ENCODE measurements around the gene IL17B. TPM values are rescaled to one million over a fixed set of nuclear protein-coding genes. Genes with fewer than 3 reads are reported as not detected.
A peak's percentile ranks its signal among the peaks of the same experiment; 100 is the strongest.

Gene IL17B
- total and polyA plus RNA-seq, 2 of the 13 experiments (the other 11 are each of a cell fraction or from before 2014, with no cell fraction given) = 0.29 to 2.6 TPM

GRCh38 chr5:149345147-149345891 is 33.8 kb downstream of the IL17B start, which contains the start of gene GRPEL2 (continued):
- TF ChIP-seq ZBTB10 (CRISPR knock-in tag; IDR thresholded peaks at IDR 0.05; ENCODE audit: borderline replicate concordance) (no peak), SETDB1 (CRISPR knock-in tag; IDR thresholded peaks at IDR 0.05; ENCODE audit: borderline replicate concordance) (no peak), TAF15 (IDR thresholded peaks at IDR 0.05; ENCODE audit: low read depth, low read length, poor library complexity, severe bottlenecking) (no peak), ZNF350 (CRISPR knock-in tag; IDR thresholded peaks at IDR 0.05; ENCODE audit: borderline replicate concordance, low read depth) (peak; percentile 95), WIZ (CRISPR knock-in tag; IDR thresholded peaks at IDR 0.05) (no peak), ZNF367 (CRISPR knock-in tag; IDR thresholded peaks at IDR 0.05; ENCODE audit: borderline replicate concordance) (no peak), FOXK1 (CRISPR knock-in tag; IDR thresholded peaks at IDR 0.05; ENCODE audit: borderline replicate concordance, low read depth) (peak; percentile 79), TOE1 (CRISPR knock-in tag; IDR thresholded peaks at IDR 0.05) (no peak), PLSCR1 (CRISPR knock-in tag; IDR thresholded peaks at IDR 0.05; ENCODE audit: borderline replicate concordance) (no peak), MLXIP (CRISPR knock-in tag; IDR thresholded peaks at IDR 0.05; ENCODE audit: borderline replicate concordance) (0 out of 2 replicates have a peak, but pooled peaks have one; percentile 14), HMGA1 (CRISPR knock-in tag; conservative IDR thresholded peaks at IDR 0.05) (no peak), GMEB1 (CRISPR knock-in tag; IDR thresholded peaks at IDR 0.05; ENCODE audit: borderline replicate concordance) (peak; percentile 81), ZNF878 (CRISPR knock-in tag; IDR thresholded peaks at IDR 0.05) (peak; percentile 47; the same call in 1 of the 2 replicates), ZBTB49 (CRISPR knock-in tag; IDR thresholded peaks at IDR 0.05; ENCODE audit: borderline replicate concordance) (no peak), DRAP1 (CRISPR knock-in tag; IDR thresholded peaks at IDR 0.05) (peak; percentile 87; the same call in 1 of the 2 replicates), RARA (CRISPR knock-in tag; IDR thresholded peaks at IDR 0.05) (peak; percentile 29), KAT2B (IDR thresholded peaks at IDR 0.05; ENCODE audit: borderline replicate concordance, low read depth, low read length) (no peak)
